Measurements from ENCODE around the gene KCNG2.
"Not testable (repeated sequence)": the region's sequence is repeated elsewhere in the genome, so short reads cannot be mapped to it uniquely, and the experiment has no call there.

Gene KCNG2

DNA sequence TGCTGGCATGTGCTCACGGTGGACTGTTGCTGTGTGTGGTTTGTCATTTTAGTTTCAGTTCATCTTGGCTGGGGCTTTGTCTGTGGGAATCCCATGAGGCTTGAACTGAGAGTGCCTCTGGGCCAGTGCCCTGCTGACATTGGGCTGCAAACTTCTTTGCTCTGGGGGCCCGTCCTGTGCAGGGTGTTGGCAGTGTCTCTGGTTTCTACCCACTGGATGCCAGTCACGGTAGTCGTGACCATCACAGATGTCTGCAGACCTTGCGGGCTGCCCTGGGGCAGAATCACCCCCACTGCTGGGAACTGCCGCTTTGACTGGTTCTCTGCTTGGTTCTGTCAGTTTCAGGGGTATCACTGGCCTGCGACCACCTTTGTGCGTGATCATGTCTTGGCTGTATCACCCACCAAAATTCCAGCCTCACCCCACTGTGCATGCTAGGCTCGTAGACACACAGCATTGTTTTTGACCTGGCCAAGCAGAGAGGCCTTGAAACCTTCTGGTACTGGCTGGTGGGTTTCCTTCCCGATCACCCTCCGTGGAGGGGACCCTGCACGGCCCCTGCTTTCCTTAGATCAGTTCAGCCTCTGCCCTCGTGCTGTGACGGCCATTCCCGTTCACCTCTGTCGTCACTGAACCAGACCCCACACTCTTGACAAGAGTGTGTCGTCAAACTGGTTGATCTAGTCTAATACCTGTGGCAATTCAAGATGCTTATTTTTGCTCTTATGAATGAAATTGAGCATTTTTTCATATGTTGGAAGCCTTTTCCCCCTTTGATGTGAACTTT lies 57.6 kb downstream of the KCNG2 start:
- no peak for DNase-seq

DNA sequence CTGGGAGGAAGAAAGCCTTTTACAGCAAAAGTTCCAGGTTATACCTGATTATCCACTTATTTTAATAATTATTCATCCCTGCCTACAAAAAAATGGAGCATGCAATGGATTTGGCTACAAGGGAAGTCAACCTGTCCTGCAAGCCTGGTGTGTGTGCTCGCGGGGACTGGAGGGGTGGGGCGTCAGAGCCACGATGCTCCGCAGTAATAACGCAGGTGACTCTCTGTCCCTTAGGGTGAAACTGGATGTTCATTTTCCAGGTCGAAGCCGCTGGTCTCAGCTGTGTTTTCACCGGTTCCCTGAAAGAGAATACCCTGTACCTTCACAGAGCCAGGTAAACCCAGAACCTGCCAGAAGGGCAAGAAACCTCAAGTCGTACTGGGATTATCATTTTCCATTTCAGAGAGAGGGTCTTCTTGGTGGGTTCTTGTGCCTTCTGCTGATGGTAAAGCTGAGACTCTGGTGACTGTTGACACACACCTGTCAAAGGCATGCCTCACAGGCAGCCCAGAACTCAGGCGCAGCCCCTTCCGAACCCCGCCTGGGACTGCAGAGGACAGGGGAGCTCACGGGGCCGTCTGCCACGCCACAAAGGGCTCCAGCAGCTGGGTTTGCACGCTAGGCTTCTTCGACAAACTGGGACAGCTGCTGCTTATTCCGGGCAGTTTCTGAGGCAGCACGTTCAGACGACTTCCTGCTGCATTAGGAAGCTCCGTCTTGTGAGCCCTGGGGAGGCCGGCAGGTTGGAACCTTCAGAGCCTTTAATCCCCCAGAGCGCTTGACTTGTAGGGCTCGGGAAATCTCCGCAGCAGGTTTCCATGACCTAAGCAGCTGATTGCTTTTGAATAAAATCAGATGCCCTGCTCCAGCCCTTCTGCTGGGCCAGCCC lies 58.6 kb downstream of the KCNG2 start:
- DNase-seq, result peak; percentile 66

- peak; percentile 9 for DNase-seq
Measured at GRCh38 chr18:79857082-79857671, 59.4 kb downstream of the KCNG2 start.

- no peak for DNase-seq
Measured at GRCh38 chr18:79859314-79859713, 61.6 kb downstream of the KCNG2 start.

DNA sequence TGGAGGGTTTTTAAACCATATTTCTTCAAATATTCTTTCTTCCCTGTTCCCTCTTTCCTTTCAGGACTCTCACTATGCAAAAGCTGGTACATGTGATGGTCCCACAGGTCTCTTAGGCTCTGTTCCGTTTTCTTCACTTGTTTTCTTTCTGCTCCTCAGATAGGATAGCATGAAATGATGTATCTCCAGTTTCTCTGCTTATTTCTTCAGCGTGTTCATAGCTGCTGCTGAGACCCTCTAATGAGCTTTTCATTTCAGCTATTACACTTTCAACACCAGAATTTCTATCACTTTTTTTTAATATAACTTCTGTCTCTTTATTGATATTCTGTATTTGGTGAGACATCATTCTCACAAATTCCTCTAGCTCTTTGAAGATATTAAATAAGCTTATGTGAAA lies 63.9 kb downstream of the KCNG2 start:
- DNase-seq, result no peak

GRCh38 chr18:79862562-79862961 lies 64.8 kb downstream of the KCNG2 start:
- no peak for DNase-seq

DNA sequence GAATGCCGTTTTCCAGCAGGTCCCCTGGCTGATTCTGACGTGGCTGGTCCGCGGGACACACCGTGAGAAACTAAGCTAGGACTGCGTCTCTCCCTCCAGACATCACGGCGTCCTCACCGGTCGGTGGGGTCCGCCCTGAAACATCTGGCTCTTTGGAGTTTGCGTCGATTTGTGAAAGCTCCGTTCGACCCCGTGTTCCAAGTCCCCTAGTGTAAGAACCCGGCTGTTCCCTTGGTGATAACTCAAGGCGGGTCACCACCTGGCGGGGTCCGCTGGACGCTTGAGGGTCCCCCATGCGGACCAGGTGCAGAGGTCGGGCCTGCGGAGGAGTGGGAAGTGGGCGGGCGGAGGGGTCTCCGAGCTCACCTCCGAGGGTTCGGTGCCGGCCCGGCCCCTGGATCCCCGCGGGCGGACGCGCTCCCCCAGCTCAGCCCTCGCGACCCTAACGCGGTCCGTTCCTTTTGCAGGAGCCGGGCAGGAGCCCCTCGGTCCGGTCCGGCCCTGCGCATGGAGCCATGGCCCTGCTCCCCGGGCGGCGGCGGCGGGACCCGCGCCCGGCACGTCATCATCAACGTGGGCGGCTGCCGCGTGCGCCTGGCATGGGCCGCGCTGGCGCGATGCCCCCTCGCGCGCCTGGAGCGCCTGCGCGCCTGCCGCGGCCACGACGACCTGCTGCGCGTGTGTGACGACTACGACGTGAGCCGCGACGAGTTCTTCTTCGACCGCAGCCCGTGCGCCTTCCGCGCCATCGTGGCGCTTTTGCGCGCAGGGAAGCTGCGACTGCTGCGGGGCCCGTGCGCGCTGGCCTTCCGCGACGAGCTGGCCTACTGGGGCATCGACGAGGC lies 65.6 kb downstream of the KCNG2 start:
- no peak for DNase-seq

GRCh38 chr18:79864006-79864725 lies 66.4 kb downstream of the KCNG2 start:
- no peak for DNase-seq

GRCh38 chr18:79864955-79865354 lies 67.2 kb downstream of the KCNG2 start:
- DNase-seq, result not testable (repeated sequence)

GRCh38 chr18:79865951-79866350 lies 68.2 kb downstream of the KCNG2 start:
- not testable (repeated sequence) for DNase-seq

GRCh38 chr18:79866889-79867574 lies 69.3 kb downstream of the KCNG2 start:
- DNase-seq, result no peak

DNA sequence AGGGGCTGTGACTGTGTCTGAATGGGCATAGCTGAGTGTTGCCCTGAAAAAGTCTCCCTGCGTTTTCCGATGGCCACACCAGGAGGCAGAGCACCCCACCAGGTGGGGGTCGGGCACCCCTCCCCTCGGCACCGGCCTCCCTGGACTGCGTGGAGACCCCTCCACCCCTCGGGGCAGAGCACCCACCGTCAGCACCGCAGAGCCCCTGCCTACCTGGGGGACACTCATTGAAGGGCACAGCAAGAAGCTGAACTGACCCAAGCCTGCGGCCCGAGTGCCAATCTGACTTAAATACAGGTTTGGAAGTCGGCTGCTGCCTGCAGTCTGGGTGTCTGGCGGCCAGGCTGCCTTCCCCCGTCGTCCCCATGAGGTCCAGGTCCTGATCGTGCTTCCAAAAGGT lies 69.9 kb downstream of the KCNG2 start:
- no peak for DNase-seq

DNA sequence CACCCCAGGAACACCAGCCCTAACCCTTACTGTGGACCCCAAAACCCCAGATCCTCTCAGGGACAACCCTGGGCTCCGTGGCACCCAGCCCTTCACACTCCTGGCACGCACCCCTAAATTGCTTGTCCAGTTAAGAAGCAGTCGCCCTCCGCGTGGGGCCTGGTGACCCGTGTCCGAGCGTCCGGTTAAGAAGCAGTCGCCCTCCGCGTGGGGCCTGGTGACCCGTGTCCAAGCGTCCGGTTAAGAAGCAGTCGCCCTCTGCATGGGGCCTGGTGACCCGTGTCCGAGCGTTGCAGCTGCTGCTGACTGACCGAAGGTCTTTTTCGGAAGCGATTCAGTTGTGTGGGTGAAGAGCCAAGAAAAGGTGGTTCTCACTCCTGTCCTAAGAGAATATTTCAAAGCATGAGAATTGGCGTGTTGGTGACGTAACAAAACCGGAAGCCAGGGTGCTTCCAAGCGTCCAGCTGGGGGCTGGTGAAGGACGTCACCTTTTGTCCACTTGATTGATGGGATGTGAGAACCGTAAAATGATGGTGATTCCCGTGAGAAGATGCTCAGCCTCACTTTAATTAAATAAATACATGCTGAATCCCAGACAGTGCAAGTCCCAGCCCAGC lies 70.5 kb downstream of the KCNG2 start:
- DNase-seq, result no peak

GRCh38 chr18:79868811-79869541 lies 71.2 kb downstream of the KCNG2 start:
- no peak for DNase-seq

DNA sequence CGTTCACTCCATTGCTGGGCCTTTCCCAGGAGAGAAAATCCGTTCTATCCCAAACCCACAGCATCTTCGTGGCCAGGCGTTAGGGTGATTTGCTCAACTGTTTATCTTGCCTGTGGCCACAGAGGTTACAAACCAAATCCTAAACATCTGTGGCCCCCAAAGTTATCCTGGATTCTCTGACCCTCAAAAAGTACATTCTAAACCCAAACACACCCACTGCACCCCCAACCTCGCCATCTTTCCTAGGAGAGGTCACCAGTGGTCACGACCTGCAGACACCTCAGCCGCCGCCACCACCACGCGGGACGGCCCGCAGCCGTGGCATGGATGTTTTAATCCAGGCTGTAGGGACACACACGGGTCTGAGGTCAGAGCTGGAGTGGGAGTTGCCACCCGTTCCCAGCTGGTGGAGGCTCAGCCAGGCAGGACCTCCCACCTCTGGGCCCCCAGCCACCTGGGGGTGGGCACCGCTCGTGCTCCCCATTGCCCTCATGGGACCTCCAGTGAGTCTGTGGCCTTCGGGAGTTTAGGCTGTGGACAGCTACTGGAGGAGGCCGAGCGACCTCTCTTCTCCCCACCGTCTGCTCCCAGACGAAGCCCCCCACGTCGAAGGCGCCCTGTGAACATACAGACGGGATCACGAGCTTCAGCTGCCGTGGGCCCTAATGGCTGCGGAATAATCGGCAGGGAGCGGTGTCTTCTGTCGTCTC lies 72.0 kb downstream of the KCNG2 start:
- DNase-seq, result no peak

GRCh38 chr18:79870301-79871025 lies 72.7 kb downstream of the KCNG2 start:
- no peak for DNase-seq

- DNase-seq, result no peak
Measured at GRCh38 chr18:79871026-79871390, 73.3 kb downstream of the KCNG2 start.

DNA sequence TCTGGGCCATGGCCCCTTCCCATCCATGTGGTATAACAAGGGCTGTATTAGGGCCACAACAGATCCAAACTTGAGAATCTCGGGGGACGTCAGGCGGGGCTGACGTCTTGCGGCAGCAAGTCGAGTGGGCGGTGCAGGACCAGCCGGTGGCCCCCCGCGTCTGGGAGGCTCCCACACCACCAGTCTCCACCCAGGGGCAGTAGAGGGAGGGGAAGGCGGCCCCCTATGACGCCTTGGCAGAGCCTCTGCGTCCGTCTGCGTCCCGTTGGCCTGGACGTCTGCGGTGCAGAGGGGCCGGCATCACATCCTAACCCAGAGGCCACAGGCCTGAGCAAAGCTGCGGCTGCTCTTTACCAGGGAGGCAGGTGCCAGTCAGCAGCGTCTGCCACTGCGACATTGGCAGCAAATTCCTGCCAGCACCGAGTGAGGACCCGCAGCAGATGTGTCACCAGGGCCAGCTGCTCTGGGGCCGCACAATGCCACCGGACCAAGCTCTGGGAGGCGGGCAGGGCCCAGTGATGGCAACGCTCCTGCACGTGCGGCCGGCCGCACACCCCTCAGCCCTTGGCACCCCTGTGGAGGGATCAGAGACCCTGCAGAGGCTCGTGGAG lies 73.8 kb downstream of the KCNG2 start:
- no peak for DNase-seq

Data from NCI-H1436 (cell line).